ENCODE results near the gene TOMM6. TPM values are rescaled to one million over a fixed set of nuclear protein-coding genes. Genes with fewer than 3 reads are reported as not detected.

TOMM6 gene
- total RNA-seq, 1 experiment from 2014 or later = 83.4 TPM

DNA sequence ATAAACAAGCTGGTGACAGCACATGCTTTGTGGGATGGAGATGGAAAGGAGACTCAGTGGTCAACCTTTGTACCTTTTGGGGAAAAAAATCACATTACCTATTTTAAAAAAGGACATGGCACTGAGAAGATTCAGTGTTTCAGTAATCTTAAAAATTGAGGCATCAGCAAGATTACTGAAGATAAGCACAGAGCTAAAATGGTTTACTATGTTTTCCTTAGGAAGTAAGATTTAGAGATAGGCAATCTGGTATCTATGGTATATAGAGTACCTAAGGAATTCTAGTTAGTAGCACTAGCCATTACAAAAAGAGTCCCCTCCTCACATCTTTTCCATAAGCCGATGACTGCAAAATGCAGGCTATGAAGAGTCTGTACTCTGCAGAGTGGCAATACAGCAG lies 35.7 kb downstream of the TOMM6 start:
- no peak for DNase-seq (ENCODE audit: low spot score)

DNA sequence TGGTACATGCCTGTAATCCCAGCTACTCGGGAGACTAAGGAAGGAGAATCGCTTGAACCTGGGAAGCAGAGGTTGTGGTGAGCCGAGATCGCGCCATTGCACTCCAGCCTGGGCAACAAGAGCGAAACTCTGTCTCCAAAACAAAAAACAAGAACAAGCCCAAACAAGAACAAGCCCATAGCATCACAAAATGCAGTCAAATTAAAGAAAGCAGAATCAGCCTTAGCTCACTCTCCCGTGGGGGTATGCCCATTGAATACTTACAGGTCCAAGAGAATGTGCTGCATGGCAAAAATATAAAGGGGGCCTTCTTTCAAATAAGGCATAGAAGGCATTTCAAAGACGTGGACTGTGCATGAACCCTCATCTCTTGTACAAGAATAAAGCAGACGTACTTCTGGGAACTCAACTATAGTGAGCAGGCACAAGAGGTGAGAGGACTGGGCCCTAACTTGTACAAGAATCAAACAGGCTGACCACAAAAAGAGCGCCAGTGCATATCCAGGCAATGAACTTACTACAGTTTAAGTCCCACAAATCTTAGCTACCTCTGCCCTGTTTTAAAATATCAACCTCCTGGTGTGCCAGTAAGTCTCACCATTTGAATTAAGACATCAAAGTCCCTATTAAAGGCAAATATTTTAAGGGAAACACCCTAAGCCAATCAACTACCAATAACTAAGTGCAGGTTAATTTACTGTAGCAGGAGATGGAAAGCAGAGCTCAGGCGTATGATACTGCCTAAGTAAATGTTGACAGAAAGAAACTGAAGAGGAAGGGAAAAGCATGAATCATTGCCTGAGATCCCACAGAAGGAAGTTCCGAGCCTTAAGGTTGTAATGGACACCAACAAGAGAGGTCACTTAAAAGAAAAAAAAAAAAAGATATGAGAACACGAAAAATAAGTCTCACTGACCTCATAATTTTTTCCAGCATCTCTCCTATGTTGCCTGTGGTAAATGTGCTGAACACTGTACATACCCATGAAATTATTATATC lies 37.4 kb downstream of the TOMM6 start:
- DNase-seq (ENCODE audit: low spot score) = peak; percentile 66

DNA sequence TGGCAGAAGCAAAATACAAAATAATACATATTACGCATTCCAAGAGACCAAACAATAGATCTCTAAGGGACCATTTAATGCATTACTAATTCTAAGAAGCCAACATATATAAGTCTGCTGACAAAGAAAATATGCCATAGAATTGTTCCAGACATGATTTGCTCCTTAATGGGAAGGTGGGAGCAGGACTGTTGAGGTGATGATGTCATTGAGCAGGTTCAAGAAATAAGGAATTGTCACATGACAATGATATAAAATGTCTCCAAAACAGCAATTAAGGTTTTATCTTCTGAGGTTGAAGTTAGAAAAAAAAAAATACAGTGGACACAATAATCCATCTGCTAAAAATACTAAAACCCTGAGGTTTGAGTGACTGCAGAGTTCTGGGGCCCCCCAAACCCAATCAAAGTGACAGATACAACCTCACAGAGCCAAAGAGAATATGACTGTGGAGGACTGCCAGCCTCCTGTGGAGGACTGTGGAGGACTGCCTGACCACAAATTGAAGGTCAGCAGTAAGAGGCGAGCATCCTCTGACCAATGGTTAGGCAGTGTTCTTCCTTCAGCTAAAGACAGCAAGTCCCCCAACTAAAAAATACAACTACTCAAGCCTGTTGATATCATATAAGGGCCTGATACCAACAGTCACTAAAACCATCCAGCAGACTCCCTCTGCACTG lies 39.0 kb downstream of the TOMM6 start:
- no peak for DNase-seq (ENCODE audit: low spot score)

DNA sequence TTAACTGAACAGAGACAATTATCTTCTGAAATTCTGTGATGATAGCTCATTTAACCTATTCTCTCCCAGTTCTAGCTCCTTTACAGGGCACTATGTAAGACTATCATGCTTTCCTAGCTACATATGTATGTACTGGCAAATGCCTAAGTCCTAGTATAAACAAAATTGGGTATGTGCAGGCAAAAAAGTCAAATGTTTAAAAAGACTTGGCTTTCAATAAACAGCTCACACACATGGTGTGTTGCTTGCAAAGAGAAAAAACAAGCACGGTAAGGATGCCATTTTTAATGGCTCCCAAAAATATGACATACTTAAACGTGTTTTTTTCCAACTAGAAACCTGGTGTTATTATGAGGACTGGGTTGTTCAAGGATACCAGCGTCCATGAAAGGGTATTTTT lies 44.8 kb downstream of the TOMM6 start:
- DNase-seq (ENCODE audit: low spot score) = no peak

DNA sequence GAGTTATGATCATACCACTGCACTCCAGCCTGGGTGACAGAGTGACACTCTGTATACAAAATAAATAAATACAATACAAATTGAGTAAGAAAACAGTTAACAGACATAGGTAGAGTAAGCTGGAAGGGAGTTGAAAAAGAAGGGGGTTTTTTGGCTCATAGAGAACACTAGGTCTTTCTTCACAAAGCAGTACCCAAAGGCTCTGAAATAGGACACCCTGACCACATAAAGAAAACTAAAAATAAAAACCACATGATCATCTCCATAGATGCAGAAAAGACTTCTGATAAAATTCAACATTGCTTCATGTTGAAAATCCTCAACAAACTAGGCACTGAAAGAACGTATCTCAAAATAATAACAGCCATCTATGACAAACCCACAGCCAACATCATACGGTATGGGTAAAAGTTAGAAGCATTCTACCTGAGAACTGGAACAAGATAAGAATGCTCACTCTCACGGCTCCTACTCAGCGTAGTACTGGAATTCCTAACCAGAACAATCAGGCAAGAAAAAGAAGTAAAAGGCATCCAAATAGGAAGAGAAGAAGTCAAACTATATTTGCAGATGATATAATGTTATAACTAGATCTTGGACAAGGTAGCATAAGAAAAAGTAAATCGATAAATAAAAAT lies 48.6 kb downstream of the TOMM6 start:
- DNase-seq (ENCODE audit: low spot score) = no peak

DNA sequence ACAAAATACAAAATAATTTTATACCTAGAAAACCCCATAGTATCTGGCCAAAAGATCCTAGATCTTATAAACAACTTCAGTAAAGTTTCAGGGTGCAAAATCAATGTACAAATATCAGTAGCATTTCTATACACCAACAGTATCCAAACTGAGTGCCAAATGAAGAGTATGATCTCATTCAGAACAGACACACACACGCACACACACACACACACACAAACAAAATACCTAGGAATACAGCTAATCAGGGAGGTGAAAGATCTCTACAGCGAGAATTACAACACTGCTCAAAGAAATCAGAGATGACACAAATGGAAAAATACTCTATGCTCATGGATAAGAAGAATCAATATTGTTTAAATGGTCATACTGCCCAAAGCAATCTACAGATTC lies 49.2 kb downstream of the TOMM6 start:
- no peak for DNase-seq (ENCODE audit: low spot score)

Small RNA genes within 50 kb of the gene (small RNA-seq; reads per million reads assigned to genes)
- not detected for gene AL365205.2
- gene AL365205.3 = not detected
- gene RF00393 = not detected

Other genes starting within 250 kb of the TOMM6 start
- 17.2 and 18.4 TPM in 2 replicates for gene FOXP4, start 241.3 kb upstream of the TOMM6 start, total RNA-seq (2014; rRNA removed; shearing (Covaris generic))
- 0.36 and 1.5 TPM in 2 replicates for gene MDFI, start 149.2 kb upstream of the TOMM6 start, total RNA-seq (2014; rRNA removed; shearing (Covaris generic))
- gene TFEB, start 52.1 kb upstream of the TOMM6 start, total RNA-seq (2014; rRNA removed; shearing (Covaris generic)) = 24.0 and 24.1 TPM in 2 replicates
- gene PGC, start 40.3 kb upstream of the TOMM6 start, total RNA-seq (2014; rRNA removed; shearing (Covaris generic)) = 0.20 and 0.26 TPM in 2 replicates
- 3.4 and 3.9 TPM in 2 replicates for gene FRS3, start 7.8 kb upstream of the TOMM6 start, total RNA-seq (2014; rRNA removed; shearing (Covaris generic))
- gene PRICKLE4, start 6.9 kb upstream of the TOMM6 start, total RNA-seq (2014; rRNA removed; shearing (Covaris generic)) = 16.0 and 16.9 TPM in 2 replicates
- gene USP49, start 107.7 kb downstream of the TOMM6 start, total RNA-seq (2014; rRNA removed; shearing (Covaris generic)) = 2.0 and 2.9 TPM in 2 replicates
- gene MED20, start 133.4 kb downstream of the TOMM6 start, total RNA-seq (2014; rRNA removed; shearing (Covaris generic)) = 18.3 and 25.4 TPM in 2 replicates
- 40.7 and 53.9 TPM in 2 replicates for gene BYSL, start 133.8 kb downstream of the TOMM6 start, total RNA-seq (2014; rRNA removed; shearing (Covaris generic))
- 70.5 and 79.7 TPM in 2 replicates for gene CCND3, start 154.1 kb downstream of the TOMM6 start, total RNA-seq (2014; rRNA removed; shearing (Covaris generic))